Measurements from ENCODE around the gene ARFGEF3.

DNA sequence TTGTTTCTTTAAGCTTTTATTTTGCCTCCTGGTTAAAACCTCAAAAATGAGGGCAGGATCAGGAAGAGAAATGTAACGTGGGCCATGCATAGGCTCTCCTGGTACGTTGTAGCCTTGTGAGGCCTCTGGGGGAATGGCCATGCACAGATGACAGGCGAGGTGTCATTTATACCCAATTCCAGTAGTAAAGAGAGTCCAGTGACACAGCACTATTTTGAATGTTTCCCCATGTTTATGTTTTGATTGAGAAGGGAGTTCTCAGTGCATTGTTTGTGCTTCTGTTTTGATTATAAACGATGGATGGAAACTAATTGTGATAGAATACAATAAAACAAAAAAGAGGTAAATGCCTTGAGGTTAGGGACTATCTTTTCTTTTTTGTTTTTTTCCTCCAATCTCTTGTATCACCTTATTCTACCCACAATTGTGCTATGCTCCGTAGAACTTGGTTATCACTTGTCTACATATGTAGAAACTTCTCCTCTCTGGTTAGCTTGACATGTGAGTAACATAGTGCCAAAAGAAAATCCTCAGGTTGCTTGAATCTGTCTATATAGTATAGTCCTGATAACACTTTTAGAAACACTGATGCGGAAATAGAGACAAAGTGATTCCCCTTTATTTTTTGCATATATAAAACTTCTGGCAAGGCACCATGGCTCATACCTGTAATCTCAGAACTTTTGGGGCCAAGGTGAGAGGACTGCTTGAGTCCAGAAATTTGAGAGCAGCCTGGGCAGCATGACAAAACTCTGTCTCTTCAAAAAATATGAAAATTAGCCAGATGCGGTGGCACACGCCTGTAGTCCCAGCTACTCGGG, 209.1 kb downstream of the ARFGEF3 start:
- TF ChIP-seq, protein P1, sequence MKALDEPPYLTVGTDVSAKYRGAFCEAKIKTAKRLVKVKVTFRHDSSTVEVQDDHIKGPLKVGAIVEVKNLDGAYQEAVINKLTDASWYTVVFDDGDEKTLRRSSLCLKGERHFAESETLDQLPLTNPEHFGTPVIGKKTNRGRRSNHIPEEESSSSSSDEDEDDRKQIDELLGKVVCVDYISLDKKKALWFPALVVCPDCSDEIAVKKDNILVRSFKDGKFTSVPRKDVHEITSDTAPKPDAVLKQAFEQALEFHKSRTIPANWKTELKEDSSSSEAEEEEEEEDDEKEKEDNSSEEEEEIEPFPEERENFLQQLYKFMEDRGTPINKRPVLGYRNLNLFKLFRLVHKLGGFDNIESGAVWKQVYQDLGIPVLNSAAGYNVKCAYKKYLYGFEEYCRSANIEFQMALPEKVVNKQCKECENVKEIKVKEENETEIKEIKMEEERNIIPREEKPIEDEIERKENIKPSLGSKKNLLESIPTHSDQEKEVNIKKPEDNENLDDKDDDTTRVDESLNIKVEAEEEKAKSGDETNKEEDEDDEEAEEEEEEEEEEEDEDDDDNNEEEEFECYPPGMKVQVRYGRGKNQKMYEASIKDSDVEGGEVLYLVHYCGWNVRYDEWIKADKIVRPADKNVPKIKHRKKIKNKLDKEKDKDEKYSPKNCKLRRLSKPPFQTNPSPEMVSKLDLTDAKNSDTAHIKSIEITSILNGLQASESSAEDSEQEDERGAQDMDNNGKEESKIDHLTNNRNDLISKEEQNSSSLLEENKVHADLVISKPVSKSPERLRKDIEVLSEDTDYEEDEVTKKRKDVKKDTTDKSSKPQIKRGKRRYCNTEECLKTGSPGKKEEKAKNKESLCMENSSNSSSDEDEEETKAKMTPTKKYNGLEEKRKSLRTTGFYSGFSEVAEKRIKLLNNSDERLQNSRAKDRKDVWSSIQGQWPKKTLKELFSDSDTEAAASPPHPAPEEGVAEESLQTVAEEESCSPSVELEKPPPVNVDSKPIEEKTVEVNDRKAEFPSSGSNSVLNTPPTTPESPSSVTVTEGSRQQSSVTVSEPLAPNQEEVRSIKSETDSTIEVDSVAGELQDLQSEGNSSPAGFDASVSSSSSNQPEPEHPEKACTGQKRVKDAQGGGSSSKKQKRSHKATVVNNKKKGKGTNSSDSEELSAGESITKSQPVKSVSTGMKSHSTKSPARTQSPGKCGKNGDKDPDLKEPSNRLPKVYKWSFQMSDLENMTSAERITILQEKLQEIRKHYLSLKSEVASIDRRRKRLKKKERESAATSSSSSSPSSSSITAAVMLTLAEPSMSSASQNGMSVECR (CRISPR knock-in tag; IDR thresholded peaks at IDR 0.05; ENCODE audit: borderline replicate concordance), result no peak
- TF ChIP-seq, protein P2, sequence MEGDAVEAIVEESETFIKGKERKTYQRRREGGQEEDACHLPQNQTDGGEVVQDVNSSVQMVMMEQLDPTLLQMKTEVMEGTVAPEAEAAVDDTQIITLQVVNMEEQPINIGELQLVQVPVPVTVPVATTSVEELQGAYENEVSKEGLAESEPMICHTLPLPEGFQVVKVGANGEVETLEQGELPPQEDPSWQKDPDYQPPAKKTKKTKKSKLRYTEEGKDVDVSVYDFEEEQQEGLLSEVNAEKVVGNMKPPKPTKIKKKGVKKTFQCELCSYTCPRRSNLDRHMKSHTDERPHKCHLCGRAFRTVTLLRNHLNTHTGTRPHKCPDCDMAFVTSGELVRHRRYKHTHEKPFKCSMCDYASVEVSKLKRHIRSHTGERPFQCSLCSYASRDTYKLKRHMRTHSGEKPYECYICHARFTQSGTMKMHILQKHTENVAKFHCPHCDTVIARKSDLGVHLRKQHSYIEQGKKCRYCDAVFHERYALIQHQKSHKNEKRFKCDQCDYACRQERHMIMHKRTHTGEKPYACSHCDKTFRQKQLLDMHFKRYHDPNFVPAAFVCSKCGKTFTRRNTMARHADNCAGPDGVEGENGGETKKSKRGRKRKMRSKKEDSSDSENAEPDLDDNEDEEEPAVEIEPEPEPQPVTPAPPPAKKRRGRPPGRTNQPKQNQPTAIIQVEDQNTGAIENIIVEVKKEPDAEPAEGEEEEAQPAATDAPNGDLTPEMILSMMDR (IDR thresholded peaks at IDR 0.05), result no peak
- no peak for TF ChIP-seq CREB1 (CRISPR knock-in tag; IDR thresholded peaks at IDR 0.05)
- TF ChIP-seq, protein P3, sequence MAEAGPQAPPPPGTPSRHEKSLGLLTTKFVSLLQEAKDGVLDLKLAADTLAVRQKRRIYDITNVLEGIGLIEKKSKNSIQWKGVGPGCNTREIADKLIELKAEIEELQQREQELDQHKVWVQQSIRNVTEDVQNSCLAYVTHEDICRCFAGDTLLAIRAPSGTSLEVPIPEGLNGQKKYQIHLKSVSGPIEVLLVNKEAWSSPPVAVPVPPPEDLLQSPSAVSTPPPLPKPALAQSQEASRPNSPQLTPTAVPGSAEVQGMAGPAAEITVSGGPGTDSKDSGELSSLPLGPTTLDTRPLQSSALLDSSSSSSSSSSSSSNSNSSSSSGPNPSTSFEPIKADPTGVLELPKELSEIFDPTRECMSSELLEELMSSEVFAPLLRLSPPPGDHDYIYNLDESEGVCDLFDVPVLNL (CRISPR knock-in tag; IDR thresholded peaks at IDR 0.05; ENCODE audit: borderline replicate concordance, low read depth), result no peak
- TF ChIP-seq, protein P4, sequence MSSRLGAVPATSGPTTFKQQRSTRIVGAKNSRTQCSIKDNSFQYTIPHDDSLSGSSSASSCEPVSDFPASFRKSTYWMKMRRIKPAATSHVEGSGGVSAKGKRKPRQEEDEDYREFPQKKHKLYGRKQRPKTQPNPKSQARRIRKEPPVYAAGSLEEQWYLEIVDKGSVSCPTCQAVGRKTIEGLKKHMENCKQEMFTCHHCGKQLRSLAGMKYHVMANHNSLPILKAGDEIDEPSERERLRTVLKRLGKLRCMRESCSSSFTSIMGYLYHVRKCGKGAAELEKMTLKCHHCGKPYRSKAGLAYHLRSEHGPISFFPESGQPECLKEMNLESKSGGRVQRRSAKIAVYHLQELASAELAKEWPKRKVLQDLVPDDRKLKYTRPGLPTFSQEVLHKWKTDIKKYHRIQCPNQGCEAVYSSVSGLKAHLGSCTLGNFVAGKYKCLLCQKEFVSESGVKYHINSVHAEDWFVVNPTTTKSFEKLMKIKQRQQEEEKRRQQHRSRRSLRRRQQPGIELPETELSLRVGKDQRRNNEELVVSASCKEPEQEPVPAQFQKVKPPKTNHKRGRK (CRISPR knock-in tag; IDR thresholded peaks at IDR 0.05; ENCODE audit: borderline replicate concordance), result no peak
- TF ChIP-seq, protein P5, sequence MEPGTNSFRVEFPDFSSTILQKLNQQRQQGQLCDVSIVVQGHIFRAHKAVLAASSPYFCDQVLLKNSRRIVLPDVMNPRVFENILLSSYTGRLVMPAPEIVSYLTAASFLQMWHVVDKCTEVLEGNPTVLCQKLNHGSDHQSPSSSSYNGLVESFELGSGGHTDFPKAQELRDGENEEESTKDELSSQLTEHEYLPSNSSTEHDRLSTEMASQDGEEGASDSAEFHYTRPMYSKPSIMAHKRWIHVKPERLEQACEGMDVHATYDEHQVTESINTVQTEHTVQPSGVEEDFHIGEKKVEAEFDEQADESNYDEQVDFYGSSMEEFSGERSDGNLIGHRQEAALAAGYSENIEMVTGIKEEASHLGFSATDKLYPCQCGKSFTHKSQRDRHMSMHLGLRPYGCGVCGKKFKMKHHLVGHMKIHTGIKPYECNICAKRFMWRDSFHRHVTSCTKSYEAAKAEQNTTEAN (CRISPR knock-in tag; IDR thresholded peaks at IDR 0.05), result no peak
- TF ChIP-seq, protein P6, sequence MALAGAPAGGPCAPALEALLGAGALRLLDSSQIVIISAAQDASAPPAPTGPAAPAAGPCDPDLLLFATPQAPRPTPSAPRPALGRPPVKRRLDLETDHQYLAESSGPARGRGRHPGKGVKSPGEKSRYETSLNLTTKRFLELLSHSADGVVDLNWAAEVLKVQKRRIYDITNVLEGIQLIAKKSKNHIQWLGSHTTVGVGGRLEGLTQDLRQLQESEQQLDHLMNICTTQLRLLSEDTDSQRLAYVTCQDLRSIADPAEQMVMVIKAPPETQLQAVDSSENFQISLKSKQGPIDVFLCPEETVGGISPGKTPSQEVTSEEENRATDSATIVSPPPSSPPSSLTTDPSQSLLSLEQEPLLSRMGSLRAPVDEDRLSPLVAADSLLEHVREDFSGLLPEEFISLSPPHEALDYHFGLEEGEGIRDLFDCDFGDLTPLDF (CRISPR knock-in tag; IDR thresholded peaks at IDR 0.05), result no peak
- TF ChIP-seq, protein P7, sequence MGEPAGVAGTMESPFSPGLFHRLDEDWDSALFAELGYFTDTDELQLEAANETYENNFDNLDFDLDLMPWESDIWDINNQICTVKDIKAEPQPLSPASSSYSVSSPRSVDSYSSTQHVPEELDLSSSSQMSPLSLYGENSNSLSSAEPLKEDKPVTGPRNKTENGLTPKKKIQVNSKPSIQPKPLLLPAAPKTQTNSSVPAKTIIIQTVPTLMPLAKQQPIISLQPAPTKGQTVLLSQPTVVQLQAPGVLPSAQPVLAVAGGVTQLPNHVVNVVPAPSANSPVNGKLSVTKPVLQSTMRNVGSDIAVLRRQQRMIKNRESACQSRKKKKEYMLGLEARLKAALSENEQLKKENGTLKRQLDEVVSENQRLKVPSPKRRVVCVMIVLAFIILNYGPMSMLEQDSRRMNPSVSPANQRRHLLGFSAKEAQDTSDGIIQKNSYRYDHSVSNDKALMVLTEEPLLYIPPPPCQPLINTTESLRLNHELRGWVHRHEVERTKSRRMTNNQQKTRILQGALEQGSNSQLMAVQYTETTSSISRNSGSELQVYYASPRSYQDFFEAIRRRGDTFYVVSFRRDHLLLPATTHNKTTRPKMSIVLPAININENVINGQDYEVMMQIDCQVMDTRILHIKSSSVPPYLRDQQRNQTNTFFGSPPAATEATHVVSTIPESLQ (CRISPR knock-in tag; IDR thresholded peaks at IDR 0.05), result no peak
- TF ChIP-seq, protein P8, sequence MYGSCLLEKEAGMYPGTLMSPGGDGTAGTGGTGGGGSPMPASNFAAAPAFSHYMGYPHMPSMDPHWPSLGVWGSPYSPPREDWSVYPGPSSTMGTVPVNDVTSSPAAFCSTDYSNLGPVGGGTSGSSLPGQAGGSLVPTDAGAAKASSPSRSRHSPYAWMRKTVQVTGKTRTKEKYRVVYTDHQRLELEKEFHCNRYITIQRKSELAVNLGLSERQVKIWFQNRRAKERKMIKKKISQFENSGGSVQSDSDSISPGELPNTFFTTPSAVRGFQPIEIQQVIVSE (CRISPR knock-in tag; IDR thresholded peaks at IDR 0.05; ENCODE audit: borderline replicate concordance), result no peak
- TF ChIP-seq, protein P9, sequence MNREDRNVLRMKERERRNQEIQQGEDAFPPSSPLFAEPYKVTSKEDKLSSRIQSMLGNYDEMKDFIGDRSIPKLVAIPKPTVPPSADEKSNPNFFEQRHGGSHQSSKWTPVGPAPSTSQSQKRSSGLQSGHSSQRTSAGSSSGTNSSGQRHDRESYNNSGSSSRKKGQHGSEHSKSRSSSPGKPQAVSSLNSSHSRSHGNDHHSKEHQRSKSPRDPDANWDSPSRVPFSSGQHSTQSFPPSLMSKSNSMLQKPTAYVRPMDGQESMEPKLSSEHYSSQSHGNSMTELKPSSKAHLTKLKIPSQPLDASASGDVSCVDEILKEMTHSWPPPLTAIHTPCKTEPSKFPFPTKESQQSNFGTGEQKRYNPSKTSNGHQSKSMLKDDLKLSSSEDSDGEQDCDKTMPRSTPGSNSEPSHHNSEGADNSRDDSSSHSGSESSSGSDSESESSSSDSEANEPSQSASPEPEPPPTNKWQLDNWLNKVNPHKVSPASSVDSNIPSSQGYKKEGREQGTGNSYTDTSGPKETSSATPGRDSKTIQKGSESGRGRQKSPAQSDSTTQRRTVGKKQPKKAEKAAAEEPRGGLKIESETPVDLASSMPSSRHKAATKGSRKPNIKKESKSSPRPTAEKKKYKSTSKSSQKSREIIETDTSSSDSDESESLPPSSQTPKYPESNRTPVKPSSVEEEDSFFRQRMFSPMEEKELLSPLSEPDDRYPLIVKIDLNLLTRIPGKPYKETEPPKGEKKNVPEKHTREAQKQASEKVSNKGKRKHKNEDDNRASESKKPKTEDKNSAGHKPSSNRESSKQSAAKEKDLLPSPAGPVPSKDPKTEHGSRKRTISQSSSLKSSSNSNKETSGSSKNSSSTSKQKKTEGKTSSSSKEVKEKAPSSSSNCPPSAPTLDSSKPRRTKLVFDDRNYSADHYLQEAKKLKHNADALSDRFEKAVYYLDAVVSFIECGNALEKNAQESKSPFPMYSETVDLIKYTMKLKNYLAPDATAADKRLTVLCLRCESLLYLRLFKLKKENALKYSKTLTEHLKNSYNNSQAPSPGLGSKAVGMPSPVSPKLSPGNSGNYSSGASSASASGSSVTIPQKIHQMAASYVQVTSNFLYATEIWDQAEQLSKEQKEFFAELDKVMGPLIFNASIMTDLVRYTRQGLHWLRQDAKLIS (CRISPR knock-in tag; IDR thresholded peaks at IDR 0.05; ENCODE audit: borderline replicate concordance), result no peak
- TF ChIP-seq RELA (CRISPR knock-in tag; IDR thresholded peaks at IDR 0.05; ENCODE audit: borderline replicate concordance), result no peak
- TF ChIP-seq FOXJ3 (CRISPR knock-in tag; IDR thresholded peaks at IDR 0.05; ENCODE audit: borderline replicate concordance), result no peak
